Activated CD4-positive, CD25-positive, alpha-beta regulatory T cell treated with anti-CD3 and anti-CD28 coated beads, Interleukin-2, amount 50 U/mL, for 16 hours (primary cell): ENCODE data around the gene YTHDF1.
"Not testable (repeated sequence)": the region's sequence is repeated elsewhere in the genome, so short reads cannot be mapped to it uniquely, and the experiment has no call there.

Experiments used
- DNase-seq: peaks from one replicate; pipeline ENCODE4 v3.0.0-alpha.2; 2020; ENCODE audit warnings: low read depth, low spot score

The YTHDF1 gene

GRCh38 chr20:63216041-63216848 is at the start of gene YTHDF1:
YTHDF1 (minus strand) TSS chr20:63216131; CDS start chr20:63215892, 239 bp downstream.
- peak; percentile 90 for DNase-seq

GRCh38 chr20:63264519-63264918 is 48.6 kb upstream of the YTHDF1 start:
- no peak for DNase-seq

- no peak for DNase-seq
These were observed 48.1 kb upstream of the YTHDF1 start for GRCh38 chr20:63264000-63264399.

- no peak for DNase-seq
These were observed 46.9 kb upstream of the YTHDF1 start for GRCh38 chr20:63262836-63263235.

GRCh38 chr20:63261795-63262528 is 46.0 kb upstream of the YTHDF1 start:
- no peak for DNase-seq

GRCh38 chr20:63261060-63261794 is 45.3 kb upstream of the YTHDF1 start:
- no peak for DNase-seq

- DNase-seq = no peak
These were observed 44.6 kb upstream of the YTHDF1 start for GRCh38 chr20:63260521-63260920.

- no peak for DNase-seq
These were observed 44.0 kb upstream of the YTHDF1 start for GRCh38 chr20:63259734-63260460.

- DNase-seq = no peak
These were observed 42.9 kb upstream of the YTHDF1 start for GRCh38 chr20:63258781-63259180.

- DNase-seq = no peak
These were observed 41.7 kb upstream of the YTHDF1 start for GRCh38 chr20:63257629-63258028.

- no peak for DNase-seq
These were observed 41.0 kb upstream of the YTHDF1 start for GRCh38 chr20:63256954-63257353.

- no peak for DNase-seq
These were observed 40.2 kb upstream of the YTHDF1 start for GRCh38 chr20:63255931-63256704.

GRCh38 chr20:63254606-63255384 is 38.9 kb upstream of the YTHDF1 start:
- no peak for DNase-seq

- DNase-seq = no peak
These were observed 38.3 kb upstream of the YTHDF1 start, which contains the start of gene NKAIN4 for GRCh38 chr20:63254232-63254605. NKAIN4 (minus strand) TSS chr20:63254463; CDS start chr20:63254450, 13 bp downstream.

GRCh38 chr20:63253438-63254231 is 37.7 kb upstream of the YTHDF1 start:
- no peak for DNase-seq

GRCh38 chr20:63253065-63253437 is 37.1 kb upstream of the YTHDF1 start:
- no peak for DNase-seq

- DNase-seq = no peak
These were observed 36.4 kb upstream of the YTHDF1 start for GRCh38 chr20:63252284-63252711.

- DNase-seq = not testable (repeated sequence)
These were observed 35.4 kb upstream of the YTHDF1 start for GRCh38 chr20:63251350-63251749.

- no peak for DNase-seq
These were observed 34.0 kb upstream of the YTHDF1 start for GRCh38 chr20:63249891-63250290.
